Measurements from ENCODE around the gene ITGBL1.

ITGBL1 gene

DNA sequence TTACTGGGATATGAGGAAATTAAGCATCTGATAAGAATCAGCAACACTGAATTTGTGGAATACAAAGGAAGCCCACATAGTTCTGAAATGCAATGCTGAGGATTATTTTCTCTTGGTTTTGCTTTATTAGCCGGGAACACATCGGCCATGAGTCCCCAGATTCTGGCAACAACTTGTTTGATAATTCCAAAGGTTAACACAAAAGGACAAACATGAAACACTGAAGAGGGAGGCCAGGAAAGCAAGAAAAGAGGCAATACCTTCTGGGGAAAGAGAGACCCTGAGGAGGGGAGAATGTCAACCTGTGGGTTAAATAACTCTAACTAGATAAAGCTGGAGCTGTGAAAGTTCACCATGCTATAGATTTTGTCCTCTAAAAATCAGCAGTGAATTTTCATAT lies 285.9 kb downstream of the ITGBL1 start:
- in situ Hi-C loops (cut with MboI; ENCODE audit: low sequenced_read_pairs), result no loop called here

DNA sequence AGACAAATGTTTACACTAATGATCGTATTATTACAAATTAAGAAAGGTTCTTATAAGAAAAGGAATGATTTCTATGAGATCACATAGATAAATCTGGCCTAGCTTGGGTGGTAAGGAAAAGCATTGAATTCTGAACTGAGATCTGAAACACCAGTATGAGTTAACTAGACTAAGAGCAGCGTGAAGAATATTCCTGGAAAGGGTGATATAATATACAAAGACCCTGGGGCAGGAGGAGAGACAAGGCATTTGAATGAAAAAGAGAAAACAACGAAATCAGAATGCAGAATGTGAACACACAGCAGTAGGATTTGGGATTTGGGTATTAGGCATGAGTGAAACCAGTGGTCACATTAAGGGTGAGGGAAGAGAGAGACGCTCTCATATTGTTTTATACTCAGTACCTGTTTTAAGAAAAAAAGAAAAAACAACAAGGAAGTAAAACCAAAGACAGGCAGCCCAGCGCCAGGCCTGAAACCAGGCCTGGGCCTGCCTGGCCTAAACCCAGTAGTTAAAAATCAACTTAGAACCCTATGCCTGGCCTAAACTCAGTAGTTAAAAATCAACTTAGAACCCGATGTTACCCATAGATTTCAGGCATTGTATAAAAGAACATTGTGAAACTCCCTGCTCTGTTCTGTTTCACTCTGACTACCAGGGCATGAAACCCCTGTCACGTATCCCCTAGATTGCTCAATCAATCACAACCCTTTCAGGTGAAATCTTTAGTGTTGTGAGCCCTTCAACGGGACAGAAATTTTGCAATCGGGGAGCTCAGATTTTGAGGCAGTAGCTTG lies 287.1 kb downstream of the ITGBL1 start:
- in situ Hi-C loops (cut with MboI; ENCODE audit: low sequenced_read_pairs), result no loop called here

DNA sequence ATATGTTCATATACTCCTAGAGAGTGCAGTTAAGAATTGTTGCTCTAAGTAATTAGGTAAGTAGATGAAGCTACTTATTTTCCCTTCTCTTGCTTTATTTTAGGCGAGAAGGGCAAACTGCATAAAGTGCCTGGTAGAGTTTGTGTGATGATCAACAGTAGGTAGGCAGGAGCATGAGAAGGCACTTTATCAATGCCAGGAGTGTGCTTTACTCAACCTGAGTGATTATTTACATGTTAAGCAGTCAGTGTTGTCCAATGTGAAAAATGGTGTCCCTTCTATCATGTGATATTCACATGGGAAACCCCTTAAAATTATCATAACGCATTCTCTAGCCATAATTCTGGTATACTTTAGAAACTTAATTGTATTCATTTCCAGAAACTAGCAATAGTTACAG lies 294.0 kb downstream of the ITGBL1 start:
- in situ Hi-C loops (cut with MboI; ENCODE audit: low sequenced_read_pairs), result no loop called here

DNA sequence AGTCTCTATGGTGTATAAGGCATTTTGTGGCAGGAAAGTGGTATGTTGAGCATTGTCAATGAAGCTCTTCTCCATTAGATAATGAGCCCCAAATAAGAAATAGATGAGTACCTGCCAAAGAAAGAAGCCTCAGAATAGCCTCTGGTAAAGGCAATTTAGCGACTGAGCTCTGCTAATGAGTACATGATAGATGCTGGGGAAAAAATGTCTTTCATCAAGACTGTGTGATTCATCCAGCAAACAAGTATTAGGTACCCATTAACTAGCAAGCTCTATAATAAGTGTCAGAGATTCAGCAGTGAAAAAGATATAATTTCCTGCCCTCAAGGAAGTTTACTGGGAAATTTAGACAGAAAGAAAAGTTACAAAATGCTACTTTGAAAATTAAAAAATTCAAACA lies 294.6 kb downstream of the ITGBL1 start:
- in situ Hi-C loops (cut with MboI; ENCODE audit: low sequenced_read_pairs), result no loop called here

DNA sequence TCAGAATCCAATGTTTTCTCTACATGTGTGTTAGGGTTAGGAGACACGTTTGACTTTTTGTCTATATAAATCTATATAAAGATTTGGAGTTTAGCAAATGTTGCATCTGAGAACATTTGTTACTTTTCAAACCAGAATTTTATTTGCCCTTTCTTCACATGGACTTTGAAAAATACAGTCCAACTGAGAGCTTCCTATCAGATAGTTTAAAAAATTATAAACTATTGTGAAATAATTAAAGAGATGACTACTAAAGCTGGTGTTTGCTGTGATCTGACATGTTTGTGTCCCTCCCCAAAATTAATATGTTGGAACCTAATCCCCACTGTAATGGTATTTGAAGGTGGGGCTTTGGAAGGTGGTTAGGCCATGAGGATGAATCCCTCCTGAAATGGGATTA lies 297.1 kb downstream of the ITGBL1 start:
- in situ Hi-C loops (cut with MboI; ENCODE audit: low sequenced_read_pairs), result no loop called here

DNA sequence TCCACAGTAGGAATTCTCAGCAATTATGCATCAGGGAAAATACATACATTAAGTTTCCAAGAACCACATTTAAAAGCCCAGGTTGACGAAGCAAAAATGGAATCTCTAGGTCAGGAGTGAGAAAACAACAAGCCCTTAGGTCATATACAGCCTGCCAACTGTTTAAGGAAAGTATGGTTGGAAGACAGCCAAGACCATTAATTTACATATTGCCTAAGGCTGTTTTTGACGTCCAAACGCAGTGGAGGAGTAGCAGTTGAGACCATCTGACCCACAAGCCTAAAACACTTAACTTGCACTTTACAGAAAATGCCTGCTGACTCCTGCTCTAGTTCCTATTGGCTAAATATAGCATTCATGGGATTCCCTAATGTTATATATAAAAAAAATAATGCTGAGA lies 299.0 kb downstream of the ITGBL1 start:
- in situ Hi-C loops (cut with MboI; ENCODE audit: low sequenced_read_pairs), result no loop called here

DNA sequence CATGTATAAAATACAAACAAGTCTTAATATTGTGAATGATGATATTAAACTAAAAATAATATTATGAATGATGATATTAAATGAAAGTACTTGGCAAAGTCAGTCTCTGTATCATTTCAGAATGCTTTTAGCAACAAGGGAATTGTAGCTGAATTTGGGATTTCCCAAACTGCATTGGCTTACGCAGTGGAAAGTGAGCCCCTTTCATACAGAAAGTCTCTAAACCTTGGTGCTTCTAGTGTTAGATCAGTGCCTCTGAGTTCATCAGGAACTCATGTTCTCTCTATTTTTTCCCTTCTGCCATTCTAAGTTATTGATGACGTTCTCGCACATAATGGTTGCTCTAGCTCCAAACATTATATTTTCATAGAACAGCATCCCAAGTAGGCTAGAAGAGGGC lies 300.0 kb downstream of the ITGBL1 start:
- in situ Hi-C loops (cut with MboI; ENCODE audit: low sequenced_read_pairs), result no loop called here

DNA sequence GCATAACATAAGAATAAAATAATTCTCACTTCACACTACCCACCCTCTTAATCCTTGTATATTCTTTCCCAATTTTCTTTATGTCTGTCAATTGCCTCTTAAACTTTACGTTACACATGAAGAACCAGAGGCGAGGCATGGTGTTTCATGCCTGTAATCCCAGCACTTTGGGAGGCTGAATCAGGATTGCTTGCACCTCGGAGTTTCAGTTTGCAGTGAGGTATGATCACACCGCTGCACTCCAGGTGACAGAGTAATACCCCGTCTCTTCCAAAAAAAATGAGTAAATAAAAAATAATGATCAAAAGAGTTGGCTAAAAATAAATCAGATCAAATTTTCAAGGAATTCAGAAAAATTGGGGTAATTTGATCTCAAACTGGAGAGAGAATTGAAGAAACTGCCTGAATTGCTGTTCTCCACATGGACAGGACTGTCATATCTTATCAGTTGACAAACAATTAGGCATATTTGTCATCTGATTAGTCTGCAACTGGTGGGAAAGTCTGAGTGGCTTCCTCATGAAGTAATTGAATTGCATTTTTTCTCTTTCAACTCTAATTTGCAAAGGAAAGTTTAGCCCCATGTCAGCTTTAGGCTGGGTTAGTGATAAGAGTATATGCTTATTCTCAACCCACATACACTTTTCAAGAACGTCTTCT lies 302.9 kb downstream of the ITGBL1 start:
- in situ Hi-C loops (cut with MboI; ENCODE audit: low sequenced_read_pairs), result no loop called here

DNA sequence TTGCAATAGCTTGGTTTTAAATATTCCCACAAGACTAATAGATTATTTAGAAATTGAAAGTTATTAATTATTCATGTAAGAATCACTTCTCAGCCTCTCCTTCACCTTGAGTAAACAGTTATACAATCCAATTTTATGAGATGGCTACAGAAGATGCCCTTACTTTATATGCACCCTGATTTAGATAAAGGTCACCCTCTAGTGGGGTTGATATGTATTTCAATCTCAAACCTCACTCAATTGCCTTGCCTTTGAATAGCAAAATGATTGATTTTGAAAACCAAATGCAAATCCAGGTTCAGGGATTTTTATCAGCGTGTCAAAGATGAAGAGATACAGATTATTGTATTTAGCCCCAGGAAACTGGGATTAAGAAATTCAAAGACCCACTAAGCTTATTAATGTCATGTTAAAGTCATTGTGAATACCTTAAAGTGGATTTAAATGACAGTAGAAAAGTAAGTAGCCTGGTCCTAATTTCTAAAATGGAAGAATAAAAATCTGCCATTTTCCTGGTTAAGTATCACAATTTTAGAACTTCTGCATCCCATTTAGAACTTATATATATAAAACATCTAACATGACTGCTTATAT lies 305.1 kb downstream of the ITGBL1 start:
- in situ Hi-C loops (cut with MboI; ENCODE audit: low sequenced_read_pairs), result no loop called here

DNA sequence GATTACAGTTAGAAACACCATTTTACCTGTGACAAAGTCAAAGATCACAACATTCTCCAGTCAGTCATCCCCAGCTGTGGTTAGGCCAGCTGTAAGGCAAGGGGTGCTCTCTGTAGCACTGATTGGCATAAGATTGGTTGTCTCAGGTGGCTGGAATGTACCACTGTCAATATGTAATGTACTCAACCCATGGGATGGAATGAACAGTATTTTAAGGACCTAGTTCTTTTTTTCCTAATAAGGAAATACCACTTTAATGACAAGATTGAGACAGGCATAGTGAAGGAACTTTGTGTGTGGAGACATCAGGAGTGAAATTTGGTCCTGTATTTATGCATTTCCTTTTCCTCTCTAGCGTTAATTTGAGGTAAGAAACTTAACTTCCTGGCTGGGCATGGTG lies 310.7 kb downstream of the ITGBL1 start:
- in situ Hi-C loops (cut with MboI; ENCODE audit: low sequenced_read_pairs), result no loop called here
